ENCODE measurements around the gene CTNNA3. TPM values are rescaled to one million over a fixed set of nuclear protein-coding genes. Genes with fewer than 3 reads are reported as not detected.

CTNNA3 gene
- total RNA-seq, 2 donors from 2014 or later = 0.37 to 1.1 TPM

GRCh38 chr10:65943451-65943850 is 1752.5 kb downstream of the CTNNA3 start:
- H3K9ac ChIP-seq (ENCODE audit: low read depth in 2 of 2, low read length in 2 of 2) = no peak overlapping the region
- no peak overlapping the region for H3K27ac ChIP-seq
- no peaks in the 10 kb centered on the region for H3K36me3 ChIP-seq
- no peak for TF ChIP-seq CTCF (IDR thresholded peaks at IDR 0.05)
- intact Hi-C loops (cut with DNase I) = no loop called here
- H3K4me1 ChIP-seq = no peaks in the 10 kb centered on the region
- no peaks in the 10 kb centered on the region for H3K27me3 ChIP-seq
- H3K9me3 ChIP-seq = no peaks in the 10 kb centered on the region
- no peak overlapping the region for H3K4me3 ChIP-seq
- DNase-seq = no peak

- intact Hi-C loops (cut with DNase I) = no loop called here
- H3K4me3 ChIP-seq = no peak overlapping the region
- no peak overlapping the region for H3K27ac ChIP-seq
- DNase-seq = no peak
- no peaks in the 10 kb centered on the region for H3K27me3 ChIP-seq
- H3K36me3 ChIP-seq = no peaks in the 10 kb centered on the region
- H3K4me1 ChIP-seq = no peaks in the 10 kb centered on the region
- no peaks in the 10 kb centered on the region for H3K9me3 ChIP-seq
- TF ChIP-seq CTCF (IDR thresholded peaks at IDR 0.05) = no peak
- H3K9ac ChIP-seq (ENCODE audit: low read depth in 2 of 2, low read length in 2 of 2) = no peak overlapping the region
Measured at GRCh38 chr10:65940816-65941662, 1755.0 kb downstream of the CTNNA3 start.

- Histone ChIP-seq H3K4me1 (no peaks in the 10 kb centered on the region), H3K4me3 (no peak overlapping the region), H3K9me3 (no peaks in the 10 kb centered on the region), H3K36me3 (no peaks in the 10 kb centered on the region), H3K27me3 (no peaks in the 10 kb centered on the region), H3K9ac (ENCODE audit: low read depth in 2 of 2, low read length in 2 of 2) (no peak overlapping the region), H3K27ac (no peak overlapping the region)
- no peak for DNase-seq
- no peak for TF ChIP-seq CTCF (IDR thresholded peaks at IDR 0.05)
- intact Hi-C loops (cut with DNase I) = no loop called here
Measured at GRCh38 chr10:65940105-65940504, 1755.9 kb downstream of the CTNNA3 start.

GRCh38 chr10:65931291-65932070 is 1764.5 kb downstream of the CTNNA3 start:
- Histone ChIP-seq H3K4me1 (no peaks in the 10 kb centered on the region), H3K27ac (no peak overlapping the region), H3K36me3 (no peaks in the 10 kb centered on the region), H3K4me3 (no peak overlapping the region), H3K9ac (ENCODE audit: low read depth in 2 of 2, low read length in 2 of 2) (no peak overlapping the region), H3K9me3 (no peaks in the 10 kb centered on the region), H3K27me3 (no peaks in the 10 kb centered on the region)
- no peak for DNase-seq
- intact Hi-C loops (cut with DNase I) = no loop called here
- no peak for TF ChIP-seq CTCF (IDR thresholded peaks at IDR 0.05)

GRCh38 chr10:65911151-65911835 is 1784.7 kb downstream of the CTNNA3 start:
- no peak for TF ChIP-seq CTCF (IDR thresholded peaks at IDR 0.05)
- no peak for DNase-seq
- Histone ChIP-seq H3K9me3 (no peaks in the 10 kb centered on the region), H3K27ac (no peak overlapping the region), H3K4me3 (no peak overlapping the region), H3K36me3 (no peaks in the 10 kb centered on the region), H3K4me1 (no peaks in the 10 kb centered on the region), H3K27me3 (no peaks in the 10 kb centered on the region), H3K9ac (ENCODE audit: low read depth in 2 of 2, low read length in 2 of 2) (no peak overlapping the region)
- intact Hi-C loops (cut with DNase I) = no loop called here

Data from colonic mucosa (tissue), 4 donors.